RWPE2 (cell line): ENCODE results near the gene ASAH2.
A peak's percentile ranks its signal among the peaks of the same experiment; 100 is the strongest.

Experiments used
- ATAC-seq: fragments of 200-7000 bp; cut with Tn5 transposase; 3 replicates; pipeline ENCODE4 v1.9.1; 2021; ENCODE audit warnings: low read depth
- DNase-seq: peaks from one replicate; pipeline ENCODE4 v3.0.0-alpha.2; 2020; ENCODE audit warnings: low spot score
- H3K27ac ChIP-seq: fragments of 450-650 bp; 2 replicates; pipeline ENCODE4 v1.5.1; 2017; ENCODE audit warnings: mild to moderate bottlenecking; ENCODE audit not compliant: poor library complexity, severe bottlenecking
- H3K27me3 ChIP-seq: fragments of 250-450 bp; sonication (Bioruptor Pico); 2 replicates; pipeline ENCODE4 v1.5.1; 2021; ENCODE audit warnings: mild to moderate bottlenecking, moderate library complexity; ENCODE audit not compliant: insufficient read depth, poor library complexity, severe bottlenecking
- H3K36me3 ChIP-seq: fragments of 250-450 bp; sonication (Bioruptor Pico); 2 replicates; pipeline ENCODE4 v1.5.1; 2020; ENCODE audit warnings: low read depth, mild to moderate bottlenecking, moderate library complexity
- H3K4me1 ChIP-seq: fragments of 250-450 bp; sonication (Bioruptor Pico); 2 replicates; pipeline ENCODE4 v1.5.1; 2021; ENCODE audit warnings: mild to moderate bottlenecking, moderate library complexity; ENCODE audit not compliant: insufficient read depth, poor library complexity, severe bottlenecking
- H3K4me3 ChIP-seq: fragments of 250-450 bp; sonication (Bioruptor Pico); 2 replicates; pipeline ENCODE4 v1.5.1; 2021; ENCODE audit warnings: mild to moderate bottlenecking, moderate library complexity; ENCODE audit not compliant: severe bottlenecking
- H3K9me3 ChIP-seq: fragments of 250-450 bp; sonication (Bioruptor Pico); 2 replicates; pipeline ENCODE4 v1.5.1; 2021; ENCODE audit warnings: mild to moderate bottlenecking, moderate library complexity; ENCODE audit not compliant: severe bottlenecking
- TF ChIP-seq, protein P1 (sequence below): fragments of 450-650 bp; IDR thresholded peaks from one replicate; pipeline ENCODE4 v1.5.1; 2017; ENCODE audit warnings: mild to moderate bottlenecking, moderate library complexity; ENCODE audit not compliant: poor library complexity, severe bottlenecking

The ASAH2 gene

DNA sequence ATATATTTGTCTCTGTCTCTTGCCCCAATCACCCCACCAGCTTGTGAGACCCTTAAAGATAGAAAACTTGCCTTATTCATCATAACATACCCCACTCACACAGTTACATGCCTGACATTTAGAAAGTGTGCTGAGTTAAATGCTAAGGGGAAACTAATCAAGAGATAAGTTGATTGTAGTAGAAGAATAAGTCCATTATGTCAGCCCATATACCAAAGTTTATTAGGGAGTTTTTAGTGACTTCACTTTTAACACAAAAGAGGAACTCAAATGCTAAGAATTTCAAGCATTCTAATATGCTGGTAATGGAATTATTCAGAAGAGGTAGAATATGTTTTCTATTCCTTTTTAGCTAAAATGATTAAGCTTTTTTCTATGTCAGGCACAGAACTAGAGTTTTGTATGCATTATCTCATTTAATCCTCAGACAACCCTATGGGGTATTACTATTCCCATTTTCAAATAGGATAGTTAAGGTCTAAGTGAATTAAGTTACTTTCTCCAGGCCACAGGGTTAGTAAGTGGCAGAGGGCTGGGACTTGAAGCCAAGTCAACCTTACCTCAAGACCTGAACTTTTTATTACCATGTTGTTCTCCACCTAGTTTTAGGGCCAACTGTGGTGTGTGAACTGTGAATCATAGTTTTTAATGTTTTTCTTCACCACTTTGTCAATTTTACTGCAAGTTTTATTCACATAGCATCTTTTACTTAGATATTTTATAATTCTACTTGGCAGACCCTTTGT lies 19.6 kb downstream of the ASAH2 start:
- ATAC-seq (no peak), DNase-seq (no peak)
- TF ChIP-seq, protein P1, sequence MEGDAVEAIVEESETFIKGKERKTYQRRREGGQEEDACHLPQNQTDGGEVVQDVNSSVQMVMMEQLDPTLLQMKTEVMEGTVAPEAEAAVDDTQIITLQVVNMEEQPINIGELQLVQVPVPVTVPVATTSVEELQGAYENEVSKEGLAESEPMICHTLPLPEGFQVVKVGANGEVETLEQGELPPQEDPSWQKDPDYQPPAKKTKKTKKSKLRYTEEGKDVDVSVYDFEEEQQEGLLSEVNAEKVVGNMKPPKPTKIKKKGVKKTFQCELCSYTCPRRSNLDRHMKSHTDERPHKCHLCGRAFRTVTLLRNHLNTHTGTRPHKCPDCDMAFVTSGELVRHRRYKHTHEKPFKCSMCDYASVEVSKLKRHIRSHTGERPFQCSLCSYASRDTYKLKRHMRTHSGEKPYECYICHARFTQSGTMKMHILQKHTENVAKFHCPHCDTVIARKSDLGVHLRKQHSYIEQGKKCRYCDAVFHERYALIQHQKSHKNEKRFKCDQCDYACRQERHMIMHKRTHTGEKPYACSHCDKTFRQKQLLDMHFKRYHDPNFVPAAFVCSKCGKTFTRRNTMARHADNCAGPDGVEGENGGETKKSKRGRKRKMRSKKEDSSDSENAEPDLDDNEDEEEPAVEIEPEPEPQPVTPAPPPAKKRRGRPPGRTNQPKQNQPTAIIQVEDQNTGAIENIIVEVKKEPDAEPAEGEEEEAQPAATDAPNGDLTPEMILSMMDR, result no peak
- no peaks in the 10 kb centered on the region for H3K9me3 ChIP-seq
- peaks cover 17% of the 10 kb centered on the region for H3K27me3 ChIP-seq
- H3K4me3 ChIP-seq, result no peak overlapping the region
- H3K36me3 ChIP-seq, result no peaks in the 10 kb centered on the region
- no peak overlapping the region for H3K27ac ChIP-seq
- H3K4me1 ChIP-seq, result no peaks in the 10 kb centered on the region

DNA sequence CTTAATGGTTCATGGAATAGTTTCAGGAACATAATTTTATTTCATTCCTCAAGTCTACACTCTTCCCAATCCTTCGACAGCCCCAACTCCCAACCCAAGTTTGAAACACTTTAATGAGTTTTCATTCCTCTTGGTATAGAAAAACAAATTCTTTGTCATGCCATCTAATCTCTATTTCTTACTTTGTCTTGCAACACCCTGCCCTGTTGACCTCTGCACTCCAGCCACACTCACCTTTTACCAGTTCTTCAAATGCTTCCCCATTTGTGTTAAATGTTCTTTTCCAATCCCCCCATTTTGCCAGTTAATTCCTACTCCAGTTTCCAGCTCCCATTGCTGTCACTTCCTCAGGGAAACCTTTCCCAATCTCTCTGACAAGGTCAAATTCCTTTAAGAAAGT lies 21.9 kb downstream of the ASAH2 start:
- H3K27me3 ChIP-seq, result peaks cover 9% of the 10 kb centered on the region
- no peak overlapping the region for H3K27ac ChIP-seq
- no peaks in the 10 kb centered on the region for H3K9me3 ChIP-seq
- no peaks in the 10 kb centered on the region for H3K36me3 ChIP-seq
- no peaks in the 10 kb centered on the region for H3K4me1 ChIP-seq
- H3K4me3 ChIP-seq, result no peak overlapping the region
- DNase-seq (no peak), ATAC-seq (no peak)
- TF ChIP-seq, protein P1, result no peak

GRCh38 chr10:50228672-50229071 lies 22.6 kb downstream of the ASAH2 start:
- Histone ChIP-seq H3K9me3 (no peaks in the 10 kb centered on the region), H3K27me3 (peaks cover 1% of the 10 kb centered on the region), H3K36me3 (no peaks in the 10 kb centered on the region), H3K4me1 (no peaks in the 10 kb centered on the region), H3K27ac (no peak overlapping the region), H3K4me3 (no peak overlapping the region)
- no peak for DNase-seq
- TF ChIP-seq, protein P1, result no peak
- no peak for ATAC-seq

GRCh38 chr10:50226610-50227009 lies 24.7 kb downstream of the ASAH2 start:
- Histone ChIP-seq H3K27me3 (no peaks in the 10 kb centered on the region), H3K27ac (no peak overlapping the region), H3K36me3 (no peaks in the 10 kb centered on the region), H3K4me1 (no peaks in the 10 kb centered on the region), H3K4me3 (no peak overlapping the region), H3K9me3 (no peaks in the 10 kb centered on the region)
- TF ChIP-seq, protein P1, result no peak
- no peak for DNase-seq
- ATAC-seq, result no peak

GRCh38 chr10:50224330-50224952 lies 26.9 kb downstream of the ASAH2 start:
- Histone ChIP-seq H3K36me3 (no peaks in the 10 kb centered on the region), H3K4me3 (no peak overlapping the region), H3K27ac (no peak overlapping the region), H3K4me1 (no peaks in the 10 kb centered on the region), H3K9me3 (no peaks in the 10 kb centered on the region), H3K27me3 (no peaks in the 10 kb centered on the region)
- DNase-seq (no peak), ATAC-seq (peak; percentile 97)
- TF ChIP-seq, protein P1, result peak; percentile 78
